ENCODE results near the gene TFB2M. TPM values are rescaled to one million over a fixed set of nuclear protein-coding genes. Genes with fewer than 3 reads are reported as not detected.

The TFB2M gene
- total RNA-seq, 1 donor, result 10.5 TPM

Small RNAs within 50 kb of the gene (small RNA-seq; reads per million reads assigned to genes)
- not detected for gene AL356583.2

Other genes starting within 250 kb of the TFB2M start
- gene SMYD3, start 59.0 kb downstream of the TFB2M start, total RNA-seq, result 31.2 TPM
- gene CNST, start 195 bp upstream of the TFB2M start, total RNA-seq, result 33.4 TPM
- 37.7 TPM for gene SCCPDH, start 158.1 kb upstream of the TFB2M start, total RNA-seq

Data from hematopoietic multipotent progenitor cell (in vitro differentiated cells).